Measurements from ENCODE around the gene UNC5C. TPM values are rescaled to one million over a fixed set of nuclear protein-coding genes. Genes with fewer than 3 reads are reported as not detected.

The UNC5C gene
- total RNA-seq, 1 donor from 2014 or later, result 43.8 TPM

- no peak for TF ChIP-seq CTCF (IDR thresholded peaks at IDR 0.05; ENCODE audit: unreplicated experiment)
- peaks cover 5% of the 10 kb centered on the region for H3K9me3 Mint-ChIP-seq (ENCODE audit: low read depth)
- peaks cover 47% of the 10 kb centered on the region for H3K4me1 Mint-ChIP-seq (ENCODE audit: low read depth)
- H3K27ac Mint-ChIP-seq, result peak overlapping the region; percentile 26
- no peaks in the 10 kb centered on the region for H3K27me3 Mint-ChIP-seq
- no peak overlapping the region for H3K4me3 Mint-ChIP-seq (ENCODE audit: low read depth)
- H3K36me3 Mint-ChIP-seq (ENCODE audit: insufficient read depth), result peaks cover 38% of the 10 kb centered on the region
- DNase-seq (ENCODE audit: low spot score, unreplicated experiment), result no peak
Observed at GRCh38 chr4:95214408-95214807, 334.4 kb downstream of the UNC5C start.

- DNase-seq (ENCODE audit: low spot score, unreplicated experiment), result no peak
- Mint-ChIP-seq H3K27ac (no peak overlapping the region), H3K4me1 (ENCODE audit: low read depth) (peaks cover 47% of the 10 kb centered on the region), H3K9me3 (ENCODE audit: low read depth) (no peaks in the 10 kb centered on the region), H3K4me3 (ENCODE audit: low read depth) (no peak overlapping the region), H3K27me3 (no peaks in the 10 kb centered on the region), H3K36me3 (ENCODE audit: insufficient read depth) (peaks cover 32% of the 10 kb centered on the region)
- no peak for TF ChIP-seq CTCF (IDR thresholded peaks at IDR 0.05; ENCODE audit: unreplicated experiment)
Observed at GRCh38 chr4:95213366-95213765, 335.4 kb downstream of the UNC5C start.

GRCh38 chr4:95212692-95213091 is 336.1 kb downstream of the UNC5C start:
- peak overlapping the region; percentile 5 for H3K4me3 Mint-ChIP-seq (ENCODE audit: low read depth)
- no peak for DNase-seq (ENCODE audit: low spot score, unreplicated experiment)
- no peak for TF ChIP-seq CTCF (IDR thresholded peaks at IDR 0.05; ENCODE audit: unreplicated experiment)
- peak overlapping the region; percentile 89 for H3K27ac Mint-ChIP-seq
- H3K36me3 Mint-ChIP-seq (ENCODE audit: insufficient read depth), result peaks cover 32% of the 10 kb centered on the region
- H3K9me3 Mint-ChIP-seq (ENCODE audit: low read depth), result no peaks in the 10 kb centered on the region
- peaks cover 47% of the 10 kb centered on the region for H3K4me1 Mint-ChIP-seq (ENCODE audit: low read depth)
- no peaks in the 10 kb centered on the region for H3K27me3 Mint-ChIP-seq

- H3K27me3 Mint-ChIP-seq, result no peaks in the 10 kb centered on the region
- no peak for DNase-seq (ENCODE audit: low spot score, unreplicated experiment)
- H3K36me3 Mint-ChIP-seq (ENCODE audit: insufficient read depth), result peaks cover 22% of the 10 kb centered on the region
- no peak overlapping the region for H3K4me3 Mint-ChIP-seq (ENCODE audit: low read depth)
- H3K27ac Mint-ChIP-seq, result no peak overlapping the region
- TF ChIP-seq CTCF (IDR thresholded peaks at IDR 0.05; ENCODE audit: unreplicated experiment), result no peak
- H3K4me1 Mint-ChIP-seq (ENCODE audit: low read depth), result peaks cover 38% of the 10 kb centered on the region
- H3K9me3 Mint-ChIP-seq (ENCODE audit: low read depth), result no peaks in the 10 kb centered on the region
Observed at GRCh38 chr4:95209927-95210326, 338.8 kb downstream of the UNC5C start.

GRCh38 chr4:95204873-95205272 is 343.9 kb downstream of the UNC5C start:
- no peak overlapping the region for H3K27ac Mint-ChIP-seq
- H3K9me3 Mint-ChIP-seq (ENCODE audit: low read depth), result no peaks in the 10 kb centered on the region
- H3K27me3 Mint-ChIP-seq, result no peaks in the 10 kb centered on the region
- no peak overlapping the region for H3K4me3 Mint-ChIP-seq (ENCODE audit: low read depth)
- H3K36me3 Mint-ChIP-seq (ENCODE audit: insufficient read depth), result peaks cover 27% of the 10 kb centered on the region
- H3K4me1 Mint-ChIP-seq (ENCODE audit: low read depth), result peaks cover 3% of the 10 kb centered on the region
- peak; percentile 40 for TF ChIP-seq CTCF (IDR thresholded peaks at IDR 0.05; ENCODE audit: unreplicated experiment)
- no peak for DNase-seq (ENCODE audit: low spot score, unreplicated experiment)

All from progenitor cell of endocrine pancreas (in vitro differentiated cells).